ENCODE results near the gene CEP131.

Gene CEP131

GRCh38 chr17:81234940-81235821 lies 12.4 kb upstream of the CEP131 start:
- H3K4me3 ChIP-seq (replicated peaks; ENCODE audit: low read depth, low read length): no peak overlapping the region
- no peak for DNase-seq (ENCODE audit: low read depth)
- no peak for TF ChIP-seq CTCF (IDR thresholded peaks at IDR 0.05; ENCODE audit: low read length, missing control alignments)

GRCh38 chr17:81234506-81234855 lies 11.7 kb upstream of the CEP131 start:
- no peak overlapping the region for H3K4me3 ChIP-seq (replicated peaks; ENCODE audit: low read depth, low read length)
- DNase-seq (ENCODE audit: low read depth): no peak
- no peak for TF ChIP-seq CTCF (IDR thresholded peaks at IDR 0.05; ENCODE audit: low read length, missing control alignments)

- H3K4me3 ChIP-seq (replicated peaks; ENCODE audit: low read depth, low read length): no peak overlapping the region
- TF ChIP-seq CTCF (IDR thresholded peaks at IDR 0.05; ENCODE audit: low read length, missing control alignments): no peak
- no peak for DNase-seq (ENCODE audit: low read depth)
These were observed 11.2 kb upstream of the CEP131 start for GRCh38 chr17:81233811-81234505.

- DNase-seq (ENCODE audit: low read depth): no peak
- no peak overlapping the region for H3K4me3 ChIP-seq (replicated peaks; ENCODE audit: low read depth, low read length)
- no peak for TF ChIP-seq CTCF (IDR thresholded peaks at IDR 0.05; ENCODE audit: low read length, missing control alignments)
These were observed 10.6 kb upstream of the CEP131 start for GRCh38 chr17:81233316-81233715.

GRCh38 chr17:81232616-81233241 lies 10.0 kb upstream of the CEP131 start:
- no peak for TF ChIP-seq CTCF (IDR thresholded peaks at IDR 0.05; ENCODE audit: low read length, missing control alignments)
- no peak overlapping the region for H3K4me3 ChIP-seq (replicated peaks; ENCODE audit: low read depth, low read length)
- DNase-seq (ENCODE audit: low read depth): no peak

- no peak overlapping the region for H3K4me3 ChIP-seq (replicated peaks; ENCODE audit: low read depth, low read length)
- DNase-seq (ENCODE audit: low read depth): no peak
- TF ChIP-seq CTCF (IDR thresholded peaks at IDR 0.05; ENCODE audit: low read length, missing control alignments): no peak
These were observed 9.2 kb upstream of the CEP131 start for GRCh38 chr17:81231766-81232581.

Data from fibroblast of pulmonary artery (primary cell).